Measurements from ENCODE around the gene PPP6R1. TPM values are rescaled to one million over a fixed set of nuclear protein-coding genes. Genes with fewer than 3 reads are reported as not detected.

PPP6R1 gene
- total and polyA plus RNA-seq, 2 of the 13 experiments (the other 11 are each of a cell fraction or from before 2014, with no cell fraction given) = 25.8 to 54.0 TPM

GRCh38 chr19:55305491-55305890 lies 46.7 kb upstream of the PPP6R1 start (continued):
- TF ChIP-seq ZNF841 (CRISPR knock-in tag; IDR thresholded peaks at IDR 0.05; ENCODE audit: borderline replicate concordance) (no peak), ELF1 (CRISPR knock-in tag; IDR thresholded peaks at IDR 0.05) (peak; percentile 47; the same call in 1 of the 2 replicates), THAP11 (CRISPR knock-in tag; IDR thresholded peaks at IDR 0.05) (peak; percentile 99), ZSCAN9 (CRISPR knock-in tag; IDR thresholded peaks at IDR 0.05; ENCODE audit: borderline replicate concordance) (no peak), FOXK1 (CRISPR knock-in tag; IDR thresholded peaks at IDR 0.05; ENCODE audit: borderline replicate concordance, low read depth) (0 out of 2 replicates have a peak, but pooled peaks have one; percentile 18), ZFP82 (CRISPR knock-in tag; IDR thresholded peaks at IDR 0.05; ENCODE audit: borderline replicate concordance) (no peak), GPN1 (CRISPR knock-in tag; IDR thresholded peaks at IDR 0.05; ENCODE audit: borderline replicate concordance) (no peak), GABPB1 (CRISPR knock-in tag; IDR thresholded peaks at IDR 0.05) (peak; percentile 87), IRF2 (CRISPR knock-in tag; IDR thresholded peaks at IDR 0.05) (0 out of 2 replicates have a peak, but pooled peaks have one; percentile 37), NFATC3 (CRISPR knock-in tag; IDR thresholded peaks at IDR 0.05) (no peak), GABPA (IDR thresholded peaks at IDR 0.05; ENCODE audit: low read depth, low read length) (peak; percentile 51), GABPA (CRISPR knock-in tag; IDR thresholded peaks at IDR 0.05; ENCODE audit: low read depth) (peak; percentile 86), CENPX (CRISPR knock-in tag; IDR thresholded peaks at IDR 0.05) (no peak), U2AF2 (IDR thresholded peaks at IDR 0.05; ENCODE audit: low read depth, low read length) (no peak), ZNF143 (CRISPR knock-in tag; IDR thresholded peaks at IDR 0.05) (peak; percentile 97), SRF (IDR thresholded peaks at IDR 0.05; ENCODE audit: low read depth, low read length) (no peak), KLF16 (CRISPR knock-in tag; IDR thresholded peaks at IDR 0.05) (0 out of 4 replicates have a peak, but pooled peaks of 1 of the 2 experiments have one; percentile 24), GMEB1 (CRISPR knock-in tag; IDR thresholded peaks at IDR 0.05; ENCODE audit: borderline replicate concordance) (peak; percentile 37; the same call in 1 of the 2 replicates), BATF2 (CRISPR knock-in tag; IDR thresholded peaks at IDR 0.05) (no peak), SUZ12 (IDR thresholded peaks at IDR 0.05; ENCODE audit: low read depth, low read length) (peak; percentile 94), ZNF414 (CRISPR knock-in tag; IDR thresholded peaks at IDR 0.05) (no peak), FOXK2 (IDR thresholded peaks at IDR 0.05) (no peak), ZNF547 (CRISPR knock-in tag; IDR thresholded peaks at IDR 0.05) (no peak), ZSCAN25 (CRISPR knock-in tag; IDR thresholded peaks at IDR 0.05) (no peak), SALL1 (CRISPR knock-in tag; IDR thresholded peaks at IDR 0.05) (peak; percentile 17; the same call in 1 of the 2 replicates), ZNF432 (CRISPR knock-in tag; IDR thresholded peaks at IDR 0.05; ENCODE audit: borderline replicate concordance) (no peak)
